Measurements from ENCODE around the gene PPM1J. TPM values are rescaled to one million over a fixed set of nuclear protein-coding genes. Genes with fewer than 3 reads are reported as not detected.
A peak's percentile ranks its signal among the peaks of the same experiment; 100 is the strongest.

PPM1J gene
- total RNA-seq, 1 donor from 2014 or later, result 2.1 TPM

- Histone ChIP-seq H3K36me3 (ENCODE audit: control insufficient read depth, insufficient read depth, low read length) (peaks cover 4% of the 10 kb centered on the region), H3K27me3 (ENCODE audit: control insufficient read depth, insufficient read depth, low read length) (no peaks in the 10 kb centered on the region), H3K4me3 (ENCODE audit: low read depth, low read length) (no peak overlapping the region)
- DNase-seq (ENCODE audit: low read depth), result peak; percentile 84
- peak; percentile 10 for TF ChIP-seq CTCF (IDR thresholded peaks at IDR 0.05; ENCODE audit: insufficient read depth, low read length, poor library complexity, severe bottlenecking)
Observed at GRCh38 chr1:112700290-112701226, 14.6 kb downstream of the PPM1J start.

GRCh38 chr1:112699425-112700144 is 15.5 kb downstream of the PPM1J start:
- TF ChIP-seq CTCF (IDR thresholded peaks at IDR 0.05; ENCODE audit: insufficient read depth, low read length, poor library complexity, severe bottlenecking), result no peak
- H3K27me3 ChIP-seq (ENCODE audit: control insufficient read depth, insufficient read depth, low read length), result no peaks in the 10 kb centered on the region
- DNase-seq (ENCODE audit: low read depth), result no peak
- peaks cover 5% of the 10 kb centered on the region for H3K36me3 ChIP-seq (ENCODE audit: control insufficient read depth, insufficient read depth, low read length)
- no peak overlapping the region for H3K4me3 ChIP-seq (ENCODE audit: low read depth, low read length)

- no peak for DNase-seq (ENCODE audit: low read depth)
- TF ChIP-seq CTCF (IDR thresholded peaks at IDR 0.05; ENCODE audit: insufficient read depth, low read length, poor library complexity, severe bottlenecking), result no peak
- H3K4me3 ChIP-seq (ENCODE audit: low read depth, low read length), result no peak overlapping the region
- H3K36me3 ChIP-seq (ENCODE audit: control insufficient read depth, insufficient read depth, low read length), result peaks cover 5% of the 10 kb centered on the region
- H3K27me3 ChIP-seq (ENCODE audit: control insufficient read depth, insufficient read depth, low read length), result no peaks in the 10 kb centered on the region
Observed at GRCh38 chr1:112698366-112699310, 16.5 kb downstream of the PPM1J start.

GRCh38 chr1:112697781-112698201 is 17.3 kb downstream of the PPM1J start:
- no peak for DNase-seq (ENCODE audit: low read depth)
- H3K4me3 ChIP-seq (ENCODE audit: low read depth, low read length), result no peak overlapping the region
- H3K27me3 ChIP-seq (ENCODE audit: control insufficient read depth, insufficient read depth, low read length), result no peaks in the 10 kb centered on the region
- peaks cover 6% of the 10 kb centered on the region for H3K36me3 ChIP-seq (ENCODE audit: control insufficient read depth, insufficient read depth, low read length)
- TF ChIP-seq CTCF (IDR thresholded peaks at IDR 0.05; ENCODE audit: insufficient read depth, low read length, poor library complexity, severe bottlenecking), result no peak

- TF ChIP-seq CTCF (IDR thresholded peaks at IDR 0.05; ENCODE audit: insufficient read depth, low read length, poor library complexity, severe bottlenecking), result no peak
- peaks cover 6% of the 10 kb centered on the region for H3K36me3 ChIP-seq (ENCODE audit: control insufficient read depth, insufficient read depth, low read length)
- no peaks in the 10 kb centered on the region for H3K27me3 ChIP-seq (ENCODE audit: control insufficient read depth, insufficient read depth, low read length)
Observed at GRCh38 chr1:112696578-112697314, 18.4 kb downstream of the PPM1J start.

More at GRCh38 chr1:112696578-112697314, 18.4 kb downstream of the PPM1J start:
- no peak overlapping the region for H3K4me3 ChIP-seq (ENCODE audit: low read depth, low read length)
- DNase-seq (ENCODE audit: low read depth), result no peak

All from kidney epithelial cell (primary cell).